H1 (cell line): ENCODE results near the gene ADRB1. TPM values are rescaled to one million over a fixed set of nuclear protein-coding genes. Genes with fewer than 3 reads are reported as not detected.

Experiments
- HDAC6 ChIP-seq: IDR thresholded peaks from one replicate; pipeline ENCODE4 v1.7.1; 2012; ENCODE audit warnings: low read depth, mild to moderate bottlenecking, inconsistent platforms, low read length, moderate library complexity
- JUN ChIP-seq: IDR thresholded peaks from 2 replicates; pipeline ENCODE4 v1.6.1; 2011; ENCODE audit warnings: low read depth, mild to moderate bottlenecking, improper control_type of control experiment, low read length
- POLR2A ChIP-seq, 2 experiments: IDR thresholded peaks; 1 replicate in 1 of 2; 2 replicates in 1 of 2; pipeline ENCODE4 v1.6.1; 2011; ENCODE audit warnings: low read depth in 2 of 2, low read length in 2 of 2, mild to moderate bottlenecking in 2 of 2; ENCODE audit errors: control extremely low read depth in 1 of 2
- polyA plus RNA-seq, 7 experiments: library from polyadenylated mRNA; depleted of rRNA in 3 of 7; stranded (reverse) in 5 of 7; unstranded in 2 of 7; fragments of >200 nt in 5 of 7; fragments of 200-250 nt in 2 of 7; gene quantifications; 1 replicate in 5 of 7; 2 replicates in 1 of 7; 4 replicates in 1 of 7; pipeline versions ENCODE4 v1.2.1 to v1.2.3, GENCODE V29; 2011 to 2013; ENCODE audit warnings: missing spikeins in 2 of 7, mixed read lengths in 2 of 7
- total RNA-seq: library from RNA; stranded (reverse); fragmentation: NEBNext Ultra II Directional; extraction: Animal tissue kit (Norgen Biotek cat#: 25700); gene quantifications from 2 replicates; pipeline ENCODE4 v1.2.1, GENCODE V29; 2021
- TF ChIP-seq, protein P1 (sequence below): IDR thresholded peaks from 2 replicates; pipeline ENCODE4 v1.6.1; 2012; ENCODE audit warnings: low read length, inconsistent platforms

The ADRB1 gene
- total and polyA plus RNA-seq, 2 of the 8 experiments (the other 6 are each of a cell fraction or from before 2014, with no cell fraction given), result 0.14 to 0.48 TPM

DNA sequence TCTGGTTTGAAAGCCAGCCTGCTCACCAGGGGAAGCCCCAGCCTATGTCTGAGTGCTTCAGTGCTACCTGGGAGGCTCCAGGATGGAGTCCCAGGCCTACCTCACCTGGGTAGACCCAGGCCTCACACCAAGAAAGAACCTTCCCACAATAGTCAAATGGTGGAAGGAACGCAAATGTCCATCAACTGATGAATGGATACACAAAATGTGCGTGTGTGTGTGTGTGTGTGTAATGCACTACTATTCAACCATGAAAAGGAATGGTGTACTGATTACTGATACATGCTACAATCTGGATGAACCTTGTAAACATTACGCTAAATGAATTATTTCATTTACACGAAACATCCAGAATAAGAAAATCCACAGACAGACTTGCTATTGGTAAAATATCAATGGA, 15.2 kb upstream of the ADRB1 start (continued):
- TF ChIP-seq JUN (no peak), HDAC6 (no peak), POLR2A (IDR thresholded peaks at IDR 0.05; ENCODE audit: control extremely low read depth in 1 of 2, low read depth in 2 of 2, low read length in 2 of 2) (no peak)
- TF ChIP-seq, protein P1, sequence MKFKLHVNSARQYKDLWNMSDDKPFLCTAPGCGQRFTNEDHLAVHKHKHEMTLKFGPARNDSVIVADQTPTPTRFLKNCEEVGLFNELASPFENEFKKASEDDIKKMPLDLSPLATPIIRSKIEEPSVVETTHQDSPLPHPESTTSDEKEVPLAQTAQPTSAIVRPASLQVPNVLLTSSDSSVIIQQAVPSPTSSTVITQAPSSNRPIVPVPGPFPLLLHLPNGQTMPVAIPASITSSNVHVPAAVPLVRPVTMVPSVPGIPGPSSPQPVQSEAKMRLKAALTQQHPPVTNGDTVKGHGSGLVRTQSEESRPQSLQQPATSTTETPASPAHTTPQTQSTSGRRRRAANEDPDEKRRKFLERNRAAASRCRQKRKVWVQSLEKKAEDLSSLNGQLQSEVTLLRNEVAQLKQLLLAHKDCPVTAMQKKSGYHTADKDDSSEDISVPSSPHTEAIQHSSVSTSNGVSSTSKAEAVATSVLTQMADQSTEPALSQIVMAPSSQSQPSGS, result no peak
